NB4 (cell line): ENCODE results near the gene TP53.

Experiments used
- POLR2A ChIP-seq: IDR thresholded peaks from 2 replicates; pipeline ENCODE4 v1.6.1; 2011; ENCODE audit warnings: mild to moderate bottlenecking; ENCODE audit not compliant: insufficient read length; ENCODE audit errors: extremely low read depth
- TF ChIP-seq, protein P1 (sequence below): IDR thresholded peaks from one replicate; pipeline ENCODE4 v1.5.1; 2012; ENCODE audit warnings: low read depth, low read length

DNA sequence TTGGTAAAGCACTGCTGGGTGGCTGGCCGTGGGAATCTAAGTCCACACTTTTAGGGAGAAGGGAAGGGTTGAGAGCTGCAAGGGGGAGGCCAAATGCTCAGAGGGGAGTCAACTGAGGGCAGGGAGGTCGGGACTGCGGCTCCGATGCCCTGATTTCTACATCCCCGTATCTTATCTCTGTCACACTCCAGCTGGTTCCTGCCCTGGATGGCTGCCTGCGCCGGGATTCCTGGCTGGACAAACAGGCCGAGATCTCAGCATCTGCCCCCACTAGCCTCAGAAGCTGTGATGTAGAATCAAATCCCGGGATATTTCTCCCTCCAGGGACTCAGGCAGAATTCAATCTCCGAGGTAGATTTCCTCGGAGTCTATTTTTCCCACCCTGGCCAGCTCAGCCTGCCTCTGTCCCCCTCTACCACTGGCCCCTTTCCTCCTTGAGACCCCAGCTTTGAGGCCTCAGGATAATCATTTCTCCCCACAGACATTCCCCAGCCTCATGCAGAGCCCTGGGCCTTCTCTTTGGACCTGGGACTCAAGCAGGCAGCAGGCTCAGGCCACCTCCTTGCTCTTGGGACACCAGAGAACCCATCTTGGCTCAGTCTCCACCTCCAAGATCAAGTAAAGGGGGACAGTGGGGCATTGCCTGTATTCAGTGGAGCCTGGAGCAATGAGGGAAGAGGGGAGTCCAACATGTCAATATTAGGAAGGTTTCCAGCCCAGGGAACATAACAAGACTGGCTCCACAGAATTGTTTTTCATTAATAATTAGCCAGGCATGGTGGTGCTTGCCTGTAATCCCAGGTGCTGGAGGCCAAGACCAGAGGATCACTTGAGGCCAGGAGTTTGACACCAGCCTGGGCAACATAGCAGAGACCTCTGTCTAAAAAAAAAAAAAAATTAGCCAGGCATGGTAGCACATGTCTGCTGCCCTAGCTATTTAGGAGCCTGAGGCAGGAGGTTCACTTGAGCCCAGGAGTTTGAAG, 55.6 kb downstream of the TP53 start:
- TF ChIP-seq, protein P1, sequence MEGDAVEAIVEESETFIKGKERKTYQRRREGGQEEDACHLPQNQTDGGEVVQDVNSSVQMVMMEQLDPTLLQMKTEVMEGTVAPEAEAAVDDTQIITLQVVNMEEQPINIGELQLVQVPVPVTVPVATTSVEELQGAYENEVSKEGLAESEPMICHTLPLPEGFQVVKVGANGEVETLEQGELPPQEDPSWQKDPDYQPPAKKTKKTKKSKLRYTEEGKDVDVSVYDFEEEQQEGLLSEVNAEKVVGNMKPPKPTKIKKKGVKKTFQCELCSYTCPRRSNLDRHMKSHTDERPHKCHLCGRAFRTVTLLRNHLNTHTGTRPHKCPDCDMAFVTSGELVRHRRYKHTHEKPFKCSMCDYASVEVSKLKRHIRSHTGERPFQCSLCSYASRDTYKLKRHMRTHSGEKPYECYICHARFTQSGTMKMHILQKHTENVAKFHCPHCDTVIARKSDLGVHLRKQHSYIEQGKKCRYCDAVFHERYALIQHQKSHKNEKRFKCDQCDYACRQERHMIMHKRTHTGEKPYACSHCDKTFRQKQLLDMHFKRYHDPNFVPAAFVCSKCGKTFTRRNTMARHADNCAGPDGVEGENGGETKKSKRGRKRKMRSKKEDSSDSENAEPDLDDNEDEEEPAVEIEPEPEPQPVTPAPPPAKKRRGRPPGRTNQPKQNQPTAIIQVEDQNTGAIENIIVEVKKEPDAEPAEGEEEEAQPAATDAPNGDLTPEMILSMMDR = no peak
- TF ChIP-seq POLR2A = no peak
